Panc1 (cell line): ENCODE measurements around the gene PIP4K2A. TPM values are rescaled to one million over a fixed set of nuclear protein-coding genes. Genes with fewer than 3 reads are reported as not detected.

ENCODE experiments used
- ATAC-seq: fragments of 200-7000 bp; cut with Tn5 transposase; 2 replicates; pipeline ENCODE4 v1.9.1; 2020; ENCODE audit warnings: mild to moderate bottlenecking, moderate library complexity
- BruUV-seq: library from RNA; stranded (reverse); fragments of 400-500 nt; replicated peaks from 2 replicates; lab custom pipeline; 2021; lab: Mats Ljungman, UMichigan
- CTCF ChIA-PET: fragments of 300-600 bp; sonication (Branson Sonifier 250); formaldehyde crosslinking; loops from one replicate; lab custom pipeline; 2022; ENCODE audit warnings: antibody characterized with exemption; lab: Charles Lee
- POLR2A ChIA-PET: fragments of 300-600 bp; sonication (Branson Sonifier 250); formaldehyde crosslinking; loops from one replicate; lab custom pipeline; 2022; ENCODE audit warnings: antibody characterized with exemption; lab: Charles Lee
- DNase-seq: peaks from one replicate; pipeline ENCODE4 v3.0.0-alpha.2; 2010; ENCODE audit warnings: low read depth, low spot score
- H3K27ac ChIP-seq: 2 replicates; pipeline ENCODE4 v1.5.1; 2011; ENCODE audit warnings: mild to moderate bottlenecking, low read length, inconsistent platforms
- H3K27me3 ChIP-seq: fragments of 200-500 bp; sonication (Bioruptor generic); 2 replicates; pipeline ENCODE4 v1.6.0; 2014; ENCODE audit warnings: low read length, inconsistent platforms; ENCODE audit not compliant: control insufficient read depth, insufficient read depth
- H3K36me3 ChIP-seq: fragments of 200-500 bp; sonication (Bioruptor generic); 2 replicates; pipeline ENCODE4 v1.5.1; 2014; ENCODE audit warnings: inconsistent platforms, mild to moderate bottlenecking, low read length, moderate library complexity; ENCODE audit not compliant: control insufficient read depth, insufficient read depth
- H3K4me1 ChIP-seq: 2 replicates; pipeline ENCODE4 v1.5.1; 2011; ENCODE audit warnings: inconsistent platforms, mild to moderate bottlenecking, low read length, moderate library complexity; ENCODE audit not compliant: control insufficient read depth, insufficient read depth
- H3K4me3 ChIP-seq, 2 experiments: 2 replicates each; pipeline ENCODE4 v1.5.1; 2011 to 2012; ENCODE audit warnings: low read depth in 2 of 2, low read length in 2 of 2, mild to moderate bottlenecking in 2 of 2, inconsistent platforms in 1 of 2, moderate library complexity in 1 of 2
- H3K9me3 ChIP-seq: fragments of 200-500 bp; sonication (Bioruptor generic); 2 replicates; pipeline ENCODE4 v1.5.1; 2014; ENCODE audit warnings: low read depth, mild to moderate bottlenecking, inconsistent platforms, low read length, moderate library complexity; ENCODE audit not compliant: control insufficient read depth, insufficient read depth
- CTCF ChIP-seq: fragments of 450-650 bp; IDR thresholded peaks from 2 replicates; pipeline ENCODE4 v1.5.1; 2017; ENCODE audit warnings: mild to moderate bottlenecking
- POLR2AphosphoS5 ChIP-seq: IDR thresholded peaks from 2 replicates; pipeline ENCODE4 v1.6.1; 2012; ENCODE audit warnings: mild to moderate bottlenecking, low read depth, low read length, moderate library complexity
- SIN3A ChIP-seq: IDR thresholded peaks from 2 replicates; pipeline ENCODE4 v1.6.1; 2012; ENCODE audit warnings: low read depth, mild to moderate bottlenecking, low read length, moderate library complexity, borderline replicate concordance; ENCODE audit not compliant: insufficient read depth
- TCF7L2 ChIP-seq: IDR thresholded peaks from 2 replicates; pipeline ENCODE4 v1.6.1; 2011; ENCODE audit warnings: mild to moderate bottlenecking, low read depth, low read length, inconsistent platforms
- in situ Hi-C: cut with HindIII; loops from 2 replicates; pipeline ENCODE4 v1.10.0; 2016; ENCODE audit warnings: low sequenced_read_pairs, low pct_unique_long_range_greater_than_20kb
- intact Hi-C: fragments of 100-400 bp; cut with micrococcal nuclease; formaldehyde crosslinking; loops from one replicate; pipeline ENCODE4 v1.10.0; 2022; ENCODE audit not compliant: unreplicated experiment
- total RNA-seq: library from RNA; stranded (reverse); gene quantifications from one replicate; pipeline ENCODE4 v1.2.1, GENCODE V29; 2021; ENCODE audit not compliant: unreplicated experiment
- TF ChIP-seq, protein P1 (sequence below), 2 experiments: IDR thresholded peaks; 2 replicates each; pipeline ENCODE4 v1.6.1; 2011 to 2012; ENCODE audit warnings: low read depth in 2 of 2, control low read depth in 1 of 2, low read length in 1 of 2, mild to moderate bottlenecking in 1 of 2, moderate library complexity in 1 of 2; ENCODE audit not compliant: insufficient read depth in 1 of 2

The PIP4K2A gene
- total RNA-seq, 1 experiment from 2014 or later, result 25.2 TPM

- no peak for DNase-seq
- BruUV-seq, result no TSS peak
- intact Hi-C loops, result no loop called here
- ATAC-seq, result no peak
- ChIA-PET CTCF (no interaction called here), POLR2A (interaction anchor here (0.6 kb wide), 1 partner anchor 26 kb away, joined by 3 read pairs; no protein-coding TSS in a partner anchor)
- in situ Hi-C loops, result no loop called here
- H3K4me1 ChIP-seq, result no peaks in the 10 kb centered on the region; the same call in 1 of the 2 replicates
- no peak overlapping the region for H3K4me3 ChIP-seq
- H3K27me3 ChIP-seq, result no peaks in the 10 kb centered on the region
- no peaks in the 10 kb centered on the region for H3K9me3 ChIP-seq
- no peaks in the 10 kb centered on the region for H3K36me3 ChIP-seq
- H3K27ac ChIP-seq, result no peak overlapping the region
- no peak for TF ChIP-seq POLR2AphosphoS5
- no peak for TF ChIP-seq SIN3A
- TF ChIP-seq TCF7L2, result no peak
- TF ChIP-seq, protein P1, sequence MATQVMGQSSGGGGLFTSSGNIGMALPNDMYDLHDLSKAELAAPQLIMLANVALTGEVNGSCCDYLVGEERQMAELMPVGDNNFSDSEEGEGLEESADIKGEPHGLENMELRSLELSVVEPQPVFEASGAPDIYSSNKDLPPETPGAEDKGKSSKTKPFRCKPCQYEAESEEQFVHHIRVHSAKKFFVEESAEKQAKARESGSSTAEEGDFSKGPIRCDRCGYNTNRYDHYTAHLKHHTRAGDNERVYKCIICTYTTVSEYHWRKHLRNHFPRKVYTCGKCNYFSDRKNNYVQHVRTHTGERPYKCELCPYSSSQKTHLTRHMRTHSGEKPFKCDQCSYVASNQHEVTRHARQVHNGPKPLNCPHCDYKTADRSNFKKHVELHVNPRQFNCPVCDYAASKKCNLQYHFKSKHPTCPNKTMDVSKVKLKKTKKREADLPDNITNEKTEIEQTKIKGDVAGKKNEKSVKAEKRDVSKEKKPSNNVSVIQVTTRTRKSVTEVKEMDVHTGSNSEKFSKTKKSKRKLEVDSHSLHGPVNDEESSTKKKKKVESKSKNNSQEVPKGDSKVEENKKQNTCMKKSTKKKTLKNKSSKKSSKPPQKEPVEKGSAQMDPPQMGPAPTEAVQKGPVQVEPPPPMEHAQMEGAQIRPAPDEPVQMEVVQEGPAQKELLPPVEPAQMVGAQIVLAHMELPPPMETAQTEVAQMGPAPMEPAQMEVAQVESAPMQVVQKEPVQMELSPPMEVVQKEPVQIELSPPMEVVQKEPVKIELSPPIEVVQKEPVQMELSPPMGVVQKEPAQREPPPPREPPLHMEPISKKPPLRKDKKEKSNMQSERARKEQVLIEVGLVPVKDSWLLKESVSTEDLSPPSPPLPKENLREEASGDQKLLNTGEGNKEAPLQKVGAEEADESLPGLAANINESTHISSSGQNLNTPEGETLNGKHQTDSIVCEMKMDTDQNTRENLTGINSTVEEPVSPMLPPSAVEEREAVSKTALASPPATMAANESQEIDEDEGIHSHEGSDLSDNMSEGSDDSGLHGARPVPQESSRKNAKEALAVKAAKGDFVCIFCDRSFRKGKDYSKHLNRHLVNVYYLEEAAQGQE (IDR thresholded peaks at IDR 0.05; ENCODE audit: insufficient read depth in 1 of 2, low read depth in 2 of 2, low read length in 1 of 2), result no peak
- no peak for TF ChIP-seq CTCF
Measured at GRCh38 chr10:22649390-22649841, 65.0 kb downstream of the PIP4K2A start.

DNA sequence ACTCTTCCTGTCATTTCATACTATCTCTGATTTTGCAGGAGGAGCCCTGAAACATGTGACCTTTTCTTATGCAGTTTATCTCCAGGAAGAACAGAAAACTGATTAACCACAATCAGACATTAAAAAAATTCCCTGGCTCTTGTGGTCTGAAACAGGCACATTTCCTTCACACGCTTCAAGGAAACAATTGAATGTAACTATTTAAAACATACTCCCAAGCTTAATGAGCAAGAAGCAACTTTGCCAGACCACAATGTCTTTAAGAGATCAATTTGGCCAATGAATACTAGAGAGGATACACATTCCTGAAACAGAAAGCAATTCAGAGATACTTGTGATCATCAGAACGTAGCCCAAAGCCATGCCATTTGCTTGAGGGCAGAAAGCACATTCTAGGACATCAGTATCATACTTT, 65.8 kb downstream of the PIP4K2A start:
- CTCF ChIA-PET, result no interaction called here
- no TSS peak for BruUV-seq
- DNase-seq (no peak), ATAC-seq (no peak)
- POLR2A ChIA-PET, result interaction anchor here (0.6 kb wide), 1 partner anchor 27 kb away, joined by 3 read pairs; no protein-coding TSS in a partner anchor
- in situ Hi-C loops, result no loop called here
- Histone ChIP-seq H3K4me1 (no peaks in the 10 kb centered on the region; the same call in 1 of the 2 replicates), H3K27me3 (no peaks in the 10 kb centered on the region), H3K4me3 (no peak overlapping the region), H3K36me3 (no peaks in the 10 kb centered on the region), H3K9me3 (no peaks in the 10 kb centered on the region), H3K27ac (no peak overlapping the region)
- TF ChIP-seq SIN3A (no peak), POLR2AphosphoS5 (no peak), TCF7L2 (no peak), CTCF (no peak)
- TF ChIP-seq, protein P1 (IDR thresholded peaks at IDR 0.05; ENCODE audit: insufficient read depth in 1 of 2, low read depth in 2 of 2, low read length in 1 of 2), result no peak
- intact Hi-C loops, result no loop called here
